ENCODE data around the gene B4GALNT4. TPM values are rescaled to one million over a fixed set of nuclear protein-coding genes. Genes with fewer than 3 reads are reported as not detected.
A peak's percentile ranks its signal among the peaks of the same experiment; 100 is the strongest.

B4GALNT4 gene
- total and polyA plus RNA-seq, 12 donors: 0.09 to 1.7 (median 0.56) TPM; not detected in 3

GRCh38 chr11:403761-404431 lies 34.6 kb downstream of the B4GALNT4 start:
- peaks cover 6 to 24% (median 18%) of the 10 kb centered on the region in 9 donors for H3K4me1 ChIP-seq
- H3K27me3 ChIP-seq: peaks cover 0 to 11% (median 0%) of the 10 kb centered on the region in 7 donors
- peaks cover 0 to 5% (median 0%) of the 10 kb centered on the region in 11 donors for H3K9me3 ChIP-seq
- H3K27ac ChIP-seq: no peak overlapping the region
- intact Hi-C loops (cut with DNase I): loop anchor here in 1 of 10 donors (10.0 kb wide), 1 partner anchor 111 kb away; no protein-coding TSS in a partner anchor
- ATAC-seq (no peak), DNase-seq (no peak)
- WGBS, 2 donors: 91 to 92% methylated on average over 27 of the region's 27 CpGs
- TF ChIP-seq CTCF (IDR thresholded peaks at IDR 0.05): no peak
- no peak overlapping the region for H3K4me3 ChIP-seq
- H3K36me3 ChIP-seq: no peaks in the 10 kb centered on the region

- DNase-seq: no peak
- H3K9me3 ChIP-seq: peaks cover 0 to 4% (median 0%) of the 10 kb centered on the region in 11 donors
- intact Hi-C loops (cut with DNase I): loop anchor here in 6 of 10 donors (5.0 to 10.0 kb wide), 6 partner anchors 43 to 197 kb away; partner anchors contain the start of genes BET1L (in 1 of the 6), RIC8A (in 1 of the 6) and RNH1 (in 1 of the 6)
These were observed 35.4 kb downstream of the B4GALNT4 start for GRCh38 chr11:404551-405264.

GRCh38 chr11:405323-405953 lies 36.1 kb downstream of the B4GALNT4 start:
- intact Hi-C loops (cut with DNase I): loop anchor here in 6 of 10 donors (5.0 to 10.0 kb wide), 6 partner anchors 42 to 198 kb away; partner anchors contain the start of genes BET1L (in 1 of the 6), RIC8A (in 1 of the 6) and RNH1 (in 1 of the 6)
- peak overlapping the region in 2 of 10 donors; percentile 69 for H3K4me3 ChIP-seq
- peak in 3 of 9 donors; percentile 7 to 20 (median 8) for TF ChIP-seq CTCF (IDR thresholded peaks at IDR 0.05)
- H3K36me3 ChIP-seq: no peaks in the 10 kb centered on the region
- H3K9me3 ChIP-seq: no peaks in the 10 kb centered on the region
- peaks cover 0 to under 1% (median 0%) of the 10 kb centered on the region in 7 donors for H3K27me3 ChIP-seq
- DNase-seq (peak in 1 of 2 donors; percentile 69), ATAC-seq (peak in 5 of 8 donors; percentile 4 to 23 (median 16))
- H3K27ac ChIP-seq: peak overlapping the region in 3 of 10 donors; percentile 21 to 83 (median 79)
- 73 to 76% methylated on average over 17 of the region's 17 CpGs for WGBS, 2 donors
- peaks cover 6 to 24% (median 18%) of the 10 kb centered on the region in 9 donors for H3K4me1 ChIP-seq

More at GRCh38 chr11:404551-405264, 35.4 kb downstream of the B4GALNT4 start:
- 94 to 95% methylated on average over 14 of the region's 14 CpGs for WGBS, 2 donors
- H3K36me3 ChIP-seq: no peaks in the 10 kb centered on the region
- no peak overlapping the region for H3K4me3 ChIP-seq
- peaks cover 6 to 24% (median 18%) of the 10 kb centered on the region in 9 donors for H3K4me1 ChIP-seq
- no peak for TF ChIP-seq CTCF (IDR thresholded peaks at IDR 0.05)
- H3K27ac ChIP-seq: no peak overlapping the region
- ATAC-seq: no peak
- peaks cover 0 to 8% (median 0%) of the 10 kb centered on the region in 7 donors for H3K27me3 ChIP-seq

All from heart right ventricle (tissue), 16 donors.